CD4-positive, alpha-beta T cell treated with Interleukin-21 for 1 hour (primary cell): ENCODE data around the gene NANOS3.

Source experiments
- DNase-seq: peaks from one replicate; pipeline ENCODE4 v3.0.0-alpha.2; 2020

Gene NANOS3

DNA sequence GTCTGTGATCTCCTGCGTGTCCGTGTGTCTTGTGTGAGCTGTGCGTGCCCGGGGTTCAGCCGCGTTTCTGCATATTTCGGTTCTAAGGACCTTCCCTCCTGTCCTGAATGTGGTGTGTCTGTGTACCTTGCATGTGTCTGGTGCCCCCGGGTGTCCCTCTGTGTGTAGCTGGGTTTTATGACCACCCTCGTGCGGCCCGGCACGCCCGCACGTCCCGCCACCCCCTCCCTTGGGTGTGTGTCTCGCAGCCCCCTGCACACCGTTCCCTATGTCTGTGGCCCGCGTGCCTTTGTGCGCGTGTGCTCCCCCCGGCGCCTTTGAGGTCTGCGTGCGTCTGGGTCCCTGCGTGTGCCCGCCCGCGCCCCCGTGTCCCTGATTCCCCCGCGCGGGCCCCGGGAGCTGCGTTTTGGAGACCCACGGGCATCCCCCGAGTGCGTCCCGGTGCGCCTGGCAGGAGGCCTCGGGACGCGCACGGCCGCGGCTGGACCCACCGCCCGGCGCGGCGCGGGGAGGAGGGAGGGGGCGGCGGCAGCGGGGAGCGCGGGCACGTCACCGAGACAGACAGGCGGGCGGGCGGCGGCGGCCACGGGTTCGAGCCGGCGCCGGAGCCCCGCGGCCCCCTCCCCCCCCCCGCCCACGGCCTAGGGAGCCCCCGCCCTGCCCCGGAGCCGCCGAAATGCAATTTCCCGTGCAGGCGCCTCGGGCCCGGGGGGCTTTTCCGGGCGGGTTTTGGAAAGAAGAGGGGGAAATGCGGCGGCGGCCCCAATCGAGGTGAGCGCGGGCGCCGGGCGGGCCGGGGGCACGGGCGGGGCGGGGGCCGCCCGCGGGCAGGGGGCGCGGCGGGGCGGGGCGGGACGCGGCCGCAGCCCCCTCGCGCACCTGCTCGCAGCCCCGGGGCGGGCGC is 12.0 kb upstream of the NANOS3 start:
- peak; percentile 21 for DNase-seq

GRCh38 chr19:13865571-13866462 is 11.1 kb upstream of the NANOS3 start:
- DNase-seq: peak; percentile 22

DNA sequence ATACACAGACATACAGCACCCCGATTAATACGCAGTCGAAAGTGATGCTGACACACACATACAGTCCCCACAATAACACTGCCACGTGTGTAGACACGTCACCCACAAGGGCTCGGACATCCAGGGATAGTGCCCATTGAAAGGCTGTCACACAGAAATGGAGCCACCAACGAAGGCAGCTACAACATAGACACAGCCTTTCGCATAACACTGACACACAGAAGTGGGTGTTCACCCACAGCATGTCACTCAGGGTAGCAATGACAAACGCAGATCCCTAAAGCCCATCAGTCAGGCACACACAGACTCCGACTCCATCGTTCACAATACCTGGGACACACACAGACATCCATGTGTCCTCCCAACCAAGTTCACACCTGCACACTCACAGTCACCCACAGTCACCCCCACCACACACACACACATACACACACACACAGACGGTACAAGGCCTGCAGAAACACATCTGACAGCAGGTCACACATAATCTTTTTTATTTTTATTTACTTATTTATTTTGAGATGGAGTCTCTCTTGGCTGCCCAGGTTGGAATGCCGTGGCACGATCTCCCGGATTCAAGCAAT is 10.4 kb upstream of the NANOS3 start:
- no peak for DNase-seq

DNA sequence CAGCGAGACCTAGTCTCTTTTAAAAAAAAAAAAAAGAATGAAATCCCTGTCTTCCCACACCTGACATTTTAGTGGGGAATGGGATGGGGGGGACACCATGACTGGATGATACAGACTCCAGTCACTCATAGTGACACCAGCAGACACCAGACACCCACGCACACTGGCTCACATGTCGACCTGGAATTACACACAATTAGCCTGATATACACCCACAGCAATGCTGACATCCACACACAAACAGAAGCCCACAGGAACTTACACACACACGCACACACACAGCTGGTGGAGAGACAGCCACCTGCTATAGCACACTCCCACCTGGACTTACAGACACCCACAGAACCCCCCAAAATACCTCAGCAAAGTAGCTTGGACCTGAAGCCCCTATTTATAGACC is 8.3 kb upstream of the NANOS3 start:
- DNase-seq: no peak

DNA sequence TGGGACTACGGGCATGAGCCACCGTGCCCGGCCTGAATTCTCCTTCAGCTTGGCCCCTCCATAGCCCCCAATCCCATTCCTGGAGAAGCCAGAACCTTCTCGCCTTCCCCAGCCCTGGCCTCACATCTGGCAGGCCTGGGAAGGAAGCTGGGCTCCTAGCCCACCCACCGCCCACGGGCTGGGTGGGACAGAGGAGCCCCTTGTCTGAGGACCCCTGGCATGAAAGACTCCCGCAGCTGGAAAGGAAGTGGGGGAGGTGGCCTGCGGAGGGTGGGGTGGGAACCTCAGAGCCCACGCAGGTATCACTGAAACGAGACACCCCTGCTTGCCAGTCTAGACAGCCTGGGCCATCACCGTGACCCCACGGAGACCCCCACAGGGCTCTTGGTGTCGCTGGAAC is 7.7 kb upstream of the NANOS3 start:
- DNase-seq: no peak

DNA sequence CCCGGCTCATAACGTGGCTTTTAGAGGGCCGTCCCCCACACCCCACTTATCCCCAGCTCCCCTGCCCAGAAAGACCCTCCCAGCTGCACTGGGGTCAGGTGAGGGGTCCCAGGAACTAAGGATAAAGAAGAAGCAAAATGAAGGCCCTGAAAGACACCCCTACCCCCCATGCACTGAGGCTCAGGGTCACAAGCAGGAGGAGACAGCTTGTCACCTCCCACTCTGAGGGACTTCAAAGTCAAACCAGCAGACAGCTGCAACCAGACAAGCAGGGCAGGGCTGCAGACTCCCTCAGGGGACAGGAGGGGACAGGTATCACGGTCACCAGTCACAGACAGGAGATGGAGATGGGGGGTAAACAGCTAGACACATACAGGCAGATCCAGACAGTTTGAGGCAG is 6.1 kb upstream of the NANOS3 start:
- no peak for DNase-seq

DNA sequence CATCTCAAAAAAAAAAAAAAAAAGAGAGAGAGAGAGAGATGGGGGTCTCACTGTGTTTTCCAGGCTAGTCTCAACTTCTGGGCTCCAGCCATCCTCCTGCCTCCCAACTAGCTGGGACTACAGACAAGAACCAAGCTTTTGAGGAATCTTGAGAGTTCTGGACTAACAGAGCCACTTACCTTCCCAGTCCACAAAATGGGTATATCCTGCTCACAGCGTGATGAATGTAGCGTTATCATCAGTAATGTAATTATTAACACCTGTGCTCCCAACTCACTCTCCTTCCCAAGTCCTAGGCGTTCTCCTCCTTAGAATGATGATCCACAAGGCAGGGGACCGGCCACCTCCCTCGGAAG is 4.6 kb upstream of the NANOS3 start:
- no peak for DNase-seq

DNA sequence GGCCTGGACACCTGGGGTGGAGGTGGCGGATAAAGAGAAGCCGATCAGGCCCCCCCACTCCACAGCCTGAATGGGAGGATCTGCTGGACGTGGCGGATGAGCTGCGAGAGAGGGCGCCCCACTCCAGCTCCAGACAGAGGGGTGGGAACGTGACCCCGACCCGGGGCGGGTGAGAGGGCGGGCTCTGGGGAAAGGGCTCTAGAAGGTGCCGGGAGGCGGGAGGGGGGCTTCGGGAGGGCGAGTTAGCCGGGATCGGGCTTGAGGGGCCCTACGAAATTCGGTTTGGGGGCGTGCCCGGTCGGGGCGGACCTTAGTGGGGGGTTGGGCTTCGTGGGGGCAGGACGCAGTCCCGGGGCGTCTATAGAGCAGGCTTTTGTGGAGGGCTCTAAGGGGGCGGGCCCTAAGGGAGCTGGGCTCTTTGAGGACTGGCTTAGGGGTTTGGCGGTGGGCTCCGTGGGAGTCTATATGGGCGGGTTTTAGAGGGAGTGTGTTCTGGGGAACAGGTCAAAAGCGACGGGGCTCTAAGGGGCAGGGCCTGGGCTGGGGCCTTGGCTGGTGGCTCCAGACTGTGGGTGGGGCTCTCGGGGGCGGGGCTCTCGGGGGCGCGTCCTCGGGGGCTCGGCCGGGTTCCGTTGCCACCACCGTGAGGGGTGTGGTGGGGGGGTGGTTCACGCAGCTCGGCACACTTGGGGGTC is 4.1 kb upstream of the NANOS3 start:
- peak; percentile 26 for DNase-seq

DNA sequence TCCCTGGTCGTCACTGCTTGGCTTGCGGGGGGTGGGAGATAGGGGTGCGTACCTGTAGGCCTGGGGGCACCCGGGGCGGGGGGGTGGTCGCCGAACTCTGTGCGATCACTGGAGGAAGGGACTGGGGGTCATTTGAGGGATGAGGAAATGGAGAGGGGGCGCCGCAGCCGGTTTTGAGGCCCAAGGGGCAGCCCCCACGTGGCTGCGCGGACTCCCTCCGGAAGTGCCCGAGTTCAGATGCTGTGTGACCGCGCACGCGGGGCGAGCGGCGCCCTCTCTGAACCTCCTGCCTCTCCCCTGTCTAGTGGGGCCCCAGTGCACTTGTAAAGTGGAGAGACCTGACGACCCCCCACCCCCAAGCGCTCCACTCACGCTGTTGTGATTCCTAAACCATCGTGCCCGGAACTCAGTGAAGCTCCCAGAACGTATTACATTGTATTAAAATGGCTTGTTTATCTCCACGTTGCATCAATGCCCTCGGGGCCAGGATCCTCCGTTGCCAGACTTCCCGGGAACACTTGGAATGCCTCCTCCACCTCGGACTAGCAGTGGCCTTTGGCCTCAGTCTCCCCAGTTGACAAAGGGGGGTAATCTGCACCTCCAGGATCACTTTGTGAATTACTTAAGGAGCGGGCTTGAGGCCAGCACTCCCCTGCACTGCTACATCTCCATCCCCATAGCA is 3.0 kb upstream of the NANOS3 start:
- DNase-seq: no peak

GRCh38 chr19:13875824-13876223 is 1.1 kb upstream of the NANOS3 start:
- DNase-seq: no peak

DNA sequence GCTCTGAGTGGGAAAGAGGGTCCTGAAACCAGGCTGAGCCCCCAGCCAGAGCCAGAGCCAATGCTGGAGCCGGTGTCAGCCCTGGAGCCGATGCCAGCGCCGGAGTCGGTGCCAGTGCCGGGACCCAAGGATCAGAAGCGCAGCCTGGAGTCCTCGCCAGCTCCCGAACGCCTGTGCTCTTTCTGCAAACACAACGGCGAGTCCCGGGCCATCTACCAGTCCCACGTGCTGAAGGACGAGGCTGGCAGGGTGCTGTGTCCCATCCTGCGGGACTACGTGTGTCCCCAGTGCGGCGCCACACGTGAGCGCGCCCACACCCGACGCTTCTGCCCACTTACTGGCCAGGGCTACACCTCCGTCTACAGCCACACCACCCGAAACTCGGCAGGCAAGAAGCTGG is 369 bp downstream of the NANOS3 start:
- DNase-seq: no peak

GRCh38 chr19:13880059-13881043 is 3.4 kb downstream of the NANOS3 start:
- DNase-seq: peak; percentile 98

DNA sequence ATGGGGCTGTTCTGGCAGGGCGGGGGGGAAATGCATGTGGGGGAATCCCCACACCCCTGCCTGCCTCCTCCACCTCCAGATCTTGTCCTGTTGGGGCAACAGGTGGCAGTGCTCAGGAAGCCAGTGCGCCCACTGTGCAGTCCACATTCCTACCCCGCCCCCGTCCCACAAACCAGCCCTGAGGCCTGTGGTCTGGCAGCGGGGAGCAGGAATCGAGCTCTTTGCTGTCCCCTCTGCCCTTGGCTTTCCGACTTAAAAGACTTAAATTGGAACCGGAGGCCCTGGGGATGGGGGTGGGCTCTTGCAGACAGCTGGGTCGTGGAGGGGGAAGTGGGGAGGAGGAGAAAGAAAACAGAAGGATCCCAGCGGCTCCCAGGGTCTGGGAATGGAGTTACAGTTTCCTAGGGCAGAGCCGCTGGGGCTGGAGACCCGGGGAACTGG is 4.3 kb downstream of the NANOS3 start:
- peak; percentile 41 for DNase-seq

DNA sequence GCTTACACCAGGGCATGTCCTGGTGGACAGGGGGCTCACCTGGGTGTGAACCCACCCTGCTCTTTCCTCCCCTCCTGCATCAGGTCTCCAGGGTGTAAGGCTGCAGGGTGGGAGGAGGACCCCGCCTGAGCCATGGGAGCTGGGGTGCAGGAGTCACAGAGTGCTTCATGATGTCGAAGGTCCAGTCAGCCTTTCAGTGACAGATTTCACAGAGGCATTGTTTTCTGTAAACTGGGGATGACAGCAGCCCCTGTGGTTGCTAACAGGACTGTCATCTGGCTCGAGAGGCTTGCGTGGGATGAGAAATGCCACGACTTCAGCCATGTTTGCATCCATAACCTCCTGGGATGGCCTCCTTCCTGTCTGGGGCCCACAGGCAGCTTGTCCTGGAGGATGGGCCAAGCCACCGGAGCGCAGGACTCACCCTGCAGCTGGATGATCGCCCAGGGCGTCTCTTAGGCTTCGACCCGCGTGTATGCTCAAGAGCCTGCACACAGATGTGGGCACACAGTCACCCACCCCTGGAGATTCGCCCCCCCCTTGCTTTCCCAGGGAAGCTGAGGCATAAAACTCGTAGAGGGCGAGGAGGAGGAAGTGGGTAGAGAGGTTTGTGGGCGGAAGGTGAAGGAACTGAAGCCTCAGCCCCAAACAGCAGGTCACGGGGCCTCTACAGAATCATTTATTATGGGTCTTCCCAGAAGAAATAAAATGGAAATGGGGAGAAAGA is 4.9 kb downstream of the NANOS3 start:
- peak; percentile 53 for DNase-seq

DNA sequence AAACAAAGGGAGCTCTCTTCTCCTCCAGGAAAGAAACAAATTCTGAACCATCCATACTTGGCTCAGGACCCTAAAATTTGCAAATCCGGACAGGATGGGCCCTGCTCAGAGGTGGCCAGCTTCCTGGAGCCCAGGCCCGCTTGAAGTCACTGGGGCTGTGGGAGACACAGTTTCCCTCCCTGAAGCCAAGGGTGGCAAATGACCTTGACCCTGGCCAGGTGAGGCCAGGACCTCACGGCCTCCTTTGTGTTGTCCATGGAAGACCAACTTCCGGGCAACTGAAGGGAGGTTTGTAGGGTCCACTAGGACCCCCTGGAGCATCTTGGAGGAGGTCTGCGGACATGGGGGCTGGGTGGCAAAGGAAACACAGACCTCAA is 5.5 kb downstream of the NANOS3 start:
- no peak for DNase-seq

GRCh38 chr19:13882836-13883235 is 5.9 kb downstream of the NANOS3 start:
- no peak for DNase-seq

GRCh38 chr19:13883516-13884064 is 6.7 kb downstream of the NANOS3 start:
- no peak for DNase-seq

GRCh38 chr19:13884726-13885591 is 8.0 kb downstream of the NANOS3 start:
- no peak for DNase-seq

DNA sequence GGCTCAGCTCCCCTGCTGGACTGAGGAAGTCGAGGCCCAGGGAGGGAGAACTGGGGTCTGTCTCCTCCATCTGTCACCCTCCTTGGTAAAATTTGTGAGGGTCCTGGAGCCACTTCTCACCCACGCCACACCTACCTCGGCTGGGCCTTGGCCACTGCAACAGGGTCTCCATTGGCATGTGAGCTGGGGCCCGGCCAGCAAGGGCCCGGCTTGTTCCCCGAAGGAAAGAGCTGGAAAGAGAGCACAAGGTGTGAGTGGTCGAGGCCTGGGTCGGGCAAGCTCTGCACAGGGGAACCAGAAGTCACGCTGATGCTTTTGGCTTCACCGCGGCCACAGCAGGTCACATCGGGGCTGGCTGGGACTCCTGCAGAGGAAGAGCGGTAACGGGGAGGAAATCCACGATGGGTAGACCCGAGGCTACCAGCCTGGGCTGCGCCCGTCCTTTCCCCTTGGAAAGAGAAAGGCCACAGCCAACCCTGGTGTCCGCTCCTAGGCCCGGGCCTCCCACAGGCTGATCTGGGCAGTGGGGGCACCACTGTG is 9.0 kb downstream of the NANOS3 start:
- no peak for DNase-seq
